Right renal pelvis (tissue), 4 donors: ENCODE measurements around the gene PDGFC. TPM values are rescaled to one million over a fixed set of nuclear protein-coding genes. Genes with fewer than 3 reads are reported as not detected.

Experiments
- DNase-seq, 4 donors: peaks; one replicate each; pipeline ENCODE4 v3.0.0-alpha.2; 2013; ENCODE audit warnings: low read depth in 4 of 4, low spot score in 3 of 4, missing footprints in 1 of 4
- polyA plus RNA-seq, 4 donors: library from polyadenylated mRNA; unstranded; fragments of 120-200 nt; gene quantifications; one replicate each; pipeline ENCODE4 v1.2.1, GENCODE V29; 2013; ENCODE audit not compliant: insufficient read length in 4 of 4

Gene PDGFC
- polyA plus RNA-seq, 4 donors, result 66.2 to 78.5 (median 70.4) TPM

- no peak for DNase-seq
Observed at GRCh38 chr4:156764145-156764544, 207.5 kb downstream of the PDGFC start.

GRCh38 chr4:156763511-156763910, 208.1 kb downstream of the PDGFC start:
- peak in 2 of 4 donors; percentile 27 to 33 for DNase-seq

- DNase-seq, result no peak
Observed at GRCh38 chr4:156762851-156763250, 208.7 kb downstream of the PDGFC start.

- DNase-seq, result no peak
Observed at GRCh38 chr4:156756118-156756517, 215.5 kb downstream of the PDGFC start.

- DNase-seq, result no peak
Observed at GRCh38 chr4:156754832-156755570, 216.6 kb downstream of the PDGFC start.

- no peak for DNase-seq
Observed at GRCh38 chr4:156751486-156751885, 220.1 kb downstream of the PDGFC start.

- no peak for DNase-seq
Observed at GRCh38 chr4:156749426-156750403, 221.9 kb downstream of the PDGFC start.

- no peak for DNase-seq
Observed at GRCh38 chr4:156746111-156746510, 225.5 kb downstream of the PDGFC start.

GRCh38 chr4:156738766-156739165, 232.8 kb downstream of the PDGFC start:
- DNase-seq, result no peak

- DNase-seq, result no peak
Observed at GRCh38 chr4:156734965-156735895, 236.4 kb downstream of the PDGFC start.

GRCh38 chr4:156733582-156733981, 238.0 kb downstream of the PDGFC start:
- DNase-seq, result no peak

GRCh38 chr4:156732634-156733033, 239.0 kb downstream of the PDGFC start:
- DNase-seq, result no peak

- DNase-seq, result no peak
Observed at GRCh38 chr4:156729416-156729815, 242.2 kb downstream of the PDGFC start.

GRCh38 chr4:156725257-156725656, 246.3 kb downstream of the PDGFC start:
- DNase-seq, result no peak

- no peak for DNase-seq
Observed at GRCh38 chr4:156723951-156724668, 247.5 kb downstream of the PDGFC start.

GRCh38 chr4:156718226-156718625, 253.4 kb downstream of the PDGFC start:
- no peak for DNase-seq

- no peak for DNase-seq
Observed at GRCh38 chr4:156711193-156711590, 260.4 kb downstream of the PDGFC start.
